MM.1S (cell line): ENCODE results near the gene THBS3.

Source experiments
- DNase-seq: peaks from one replicate; pipeline ENCODE4 v3.0.0-alpha.2; 2015
- H2AFZ ChIP-seq: fragments of 300-600 bp; sonication (generic); 2 replicates; pipeline ENCODE4 v1.6.0; 2016; ENCODE audit warnings: antibody characterized with exemption, low read length
- H3F3A ChIP-seq: fragments of 300-600 bp; sonication (generic); 2 replicates; pipeline ENCODE4 v1.6.1; 2016; ENCODE audit warnings: mild to moderate bottlenecking, antibody characterized with exemption, low read length, moderate library complexity, mixed read lengths; ENCODE audit not compliant: insufficient read depth
- H3K27ac ChIP-seq: fragments of 300-600 bp; sonication (generic); 2 replicates; pipeline ENCODE4 v1.5.1; 2016; ENCODE audit warnings: mild to moderate bottlenecking, low read length
- H3K27me3 ChIP-seq: fragments of 300-600 bp; sonication (generic); replicated peaks from 2 replicates; pipeline ENCODE4 v1.6.0; 2016; ENCODE audit warnings: low read length; ENCODE audit not compliant: insufficient read depth
- H3K36me3 ChIP-seq: fragments of 300-600 bp; sonication (generic); replicated peaks from 2 replicates; pipeline ENCODE4 v1.6.1; 2016; ENCODE audit warnings: mild to moderate bottlenecking, low read length, mixed read lengths; ENCODE audit not compliant: insufficient read depth
- H3K4me1 ChIP-seq: fragments of 300-600 bp; sonication (generic); 2 replicates; pipeline ENCODE4 v1.6.1; 2016; ENCODE audit warnings: low read length, mixed read lengths
- H3K4me2 ChIP-seq: fragments of 300-600 bp; sonication (generic); 2 replicates; pipeline ENCODE4 v1.6.0; 2016; ENCODE audit warnings: low read depth, low read length
- H3K4me3 ChIP-seq: fragments of 300-600 bp; sonication (generic); 2 replicates; pipeline ENCODE4 v1.5.1; 2016; ENCODE audit warnings: low read length, mixed read lengths
- H3K79me2 ChIP-seq: fragments of 300-600 bp; sonication (generic); 2 replicates; pipeline ENCODE4 v1.6.1; 2016; ENCODE audit warnings: mixed run types, low read length, mixed read lengths
- H3K9ac ChIP-seq: fragments of 300-600 bp; sonication (generic); 2 replicates; pipeline ENCODE4 v1.6.1; 2016; ENCODE audit warnings: low read length, mixed read lengths
- H3K9me2 ChIP-seq: fragments of 300-600 bp; sonication (generic); replicated peaks from 2 replicates; pipeline ENCODE4 v1.6.1; 2016; ENCODE audit warnings: mild to moderate bottlenecking, low read length, mixed read lengths; ENCODE audit not compliant: insufficient read depth
- H3K9me3 ChIP-seq: fragments of 300-600 bp; sonication (generic); replicated peaks from 2 replicates; pipeline ENCODE4 v1.6.1; 2016; ENCODE audit warnings: mild to moderate bottlenecking, low read length, mixed read lengths; ENCODE audit not compliant: insufficient read depth
- H4K20me1 ChIP-seq: fragments of 300-600 bp; sonication (generic); 2 replicates; pipeline ENCODE4 v1.6.1; 2016; ENCODE audit warnings: mild to moderate bottlenecking, low read length, moderate library complexity, mixed read lengths; ENCODE audit not compliant: insufficient read depth
- EZH2 ChIP-seq: fragments of 300-600 bp; sonication (generic); optimal IDR thresholded peaks from 2 replicates; pipeline ENCODE3; 2017; ENCODE audit warnings: low read depth, mild to moderate bottlenecking, antibody characterized with exemption, low read length, mixed read lengths
- EZH2phosphoT487 ChIP-seq: fragments of 300-600 bp; sonication (generic); IDR thresholded peaks from 2 replicates; pipeline ENCODE4 v1.6.1; 2018; ENCODE audit warnings: antibody characterized with exemption, low read length
- TF ChIP-seq, protein P1 (sequence below): fragments of 300-600 bp; sonication (generic); IDR thresholded peaks from 2 replicates; pipeline ENCODE4 v1.5.1; 2016; ENCODE audit warnings: antibody characterized with exemption, low read length, mixed read lengths

THBS3 gene

DNA sequence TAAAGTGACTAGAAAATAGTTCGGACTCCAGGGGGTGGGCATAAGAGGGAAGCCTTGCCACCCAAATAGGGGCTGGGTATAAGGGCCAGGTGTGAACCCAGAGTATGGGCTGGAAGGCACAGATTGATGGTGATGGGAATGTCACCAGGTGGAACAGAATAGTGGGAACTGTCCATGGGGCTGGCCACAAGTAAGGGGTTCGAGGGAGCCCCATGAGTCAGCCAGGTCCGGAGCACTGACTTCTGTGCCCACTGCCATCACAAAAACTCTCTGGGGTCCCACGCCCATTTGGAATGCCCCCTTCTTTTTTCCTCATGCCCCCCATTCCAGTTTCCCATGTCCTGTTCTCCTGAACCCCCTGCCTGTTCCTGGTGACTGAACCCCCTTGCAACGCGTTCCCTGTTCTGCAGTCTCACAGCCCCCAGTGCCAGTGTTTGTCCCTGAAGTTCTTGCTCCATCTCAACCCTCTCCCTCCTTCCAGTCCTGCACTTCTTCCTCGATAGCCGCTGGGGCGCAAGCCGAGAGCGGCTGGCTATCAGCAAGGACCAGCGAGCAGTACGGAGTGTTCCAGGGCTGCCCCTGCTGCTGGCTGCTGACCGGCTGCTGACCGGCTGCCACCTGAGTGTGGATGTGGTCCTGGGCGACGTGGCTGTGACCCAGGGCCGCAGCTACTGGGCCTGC, 26.2 kb downstream of the THBS3 start:
- TF ChIP-seq EZH2 (no peak), EZH2phosphoT487 (no peak)
- TF ChIP-seq, protein P1, sequence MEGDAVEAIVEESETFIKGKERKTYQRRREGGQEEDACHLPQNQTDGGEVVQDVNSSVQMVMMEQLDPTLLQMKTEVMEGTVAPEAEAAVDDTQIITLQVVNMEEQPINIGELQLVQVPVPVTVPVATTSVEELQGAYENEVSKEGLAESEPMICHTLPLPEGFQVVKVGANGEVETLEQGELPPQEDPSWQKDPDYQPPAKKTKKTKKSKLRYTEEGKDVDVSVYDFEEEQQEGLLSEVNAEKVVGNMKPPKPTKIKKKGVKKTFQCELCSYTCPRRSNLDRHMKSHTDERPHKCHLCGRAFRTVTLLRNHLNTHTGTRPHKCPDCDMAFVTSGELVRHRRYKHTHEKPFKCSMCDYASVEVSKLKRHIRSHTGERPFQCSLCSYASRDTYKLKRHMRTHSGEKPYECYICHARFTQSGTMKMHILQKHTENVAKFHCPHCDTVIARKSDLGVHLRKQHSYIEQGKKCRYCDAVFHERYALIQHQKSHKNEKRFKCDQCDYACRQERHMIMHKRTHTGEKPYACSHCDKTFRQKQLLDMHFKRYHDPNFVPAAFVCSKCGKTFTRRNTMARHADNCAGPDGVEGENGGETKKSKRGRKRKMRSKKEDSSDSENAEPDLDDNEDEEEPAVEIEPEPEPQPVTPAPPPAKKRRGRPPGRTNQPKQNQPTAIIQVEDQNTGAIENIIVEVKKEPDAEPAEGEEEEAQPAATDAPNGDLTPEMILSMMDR = no peak
- no peak overlapping the region for H3K4me3 ChIP-seq
- no peaks in the 10 kb centered on the region for H3F3A ChIP-seq

DNA sequence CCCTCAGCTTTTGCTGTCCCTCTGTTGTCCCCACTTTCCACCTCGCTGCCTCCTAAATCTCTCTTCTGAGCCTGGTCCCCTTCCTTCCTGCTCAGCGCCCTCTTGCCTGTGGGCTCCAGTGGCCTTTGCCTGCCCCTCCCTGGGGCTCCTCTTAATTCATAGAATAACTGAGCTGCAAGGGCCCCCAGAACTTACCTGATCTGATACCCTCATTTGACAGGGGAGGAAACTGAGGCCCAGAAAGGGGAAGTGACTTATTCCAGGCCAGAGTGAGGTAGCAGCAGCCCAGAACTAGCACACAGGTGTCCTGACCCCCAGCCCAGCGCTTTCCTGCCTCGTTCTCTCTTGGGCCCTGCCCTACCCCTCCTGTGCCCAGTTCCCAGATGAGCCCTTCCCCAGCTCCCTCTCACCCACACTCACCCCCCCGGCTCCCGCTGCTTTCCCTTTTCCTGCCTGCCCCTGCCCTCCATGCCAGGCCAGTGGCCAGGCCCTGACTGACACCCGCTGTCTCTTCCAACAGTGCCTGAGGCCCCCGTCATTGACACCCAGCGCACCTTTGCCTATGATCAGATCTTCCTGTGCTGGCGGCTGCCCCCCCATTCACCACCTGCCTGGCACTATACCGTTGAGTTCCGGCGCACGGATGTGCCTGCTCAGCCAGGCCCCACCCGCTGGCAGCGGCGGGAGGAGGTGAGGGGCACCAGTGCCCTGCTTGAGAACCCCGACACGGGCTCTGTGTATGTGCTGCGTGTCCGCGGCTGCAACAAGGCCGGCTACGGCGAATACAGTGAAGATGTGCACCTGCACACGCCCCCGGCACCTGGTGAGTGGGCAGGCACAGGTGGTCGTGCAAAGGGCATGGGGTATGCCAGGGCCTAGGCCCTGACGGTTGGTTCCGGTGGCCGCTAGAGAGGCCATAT, 28.3 kb downstream of the THBS3 start:
- Histone ChIP-seq H3K4me2 (no peak overlapping the region), H3K27ac (no peak overlapping the region), H3K4me3 (no peak overlapping the region), H3K36me3 (no peaks in the 10 kb centered on the region), H3K9me2 (no peaks in the 10 kb centered on the region), H3K9me3 (no peaks in the 10 kb centered on the region), H3F3A (no peaks in the 10 kb centered on the region), H3K9ac (no peak overlapping the region), H3K4me1 (0 out of 2 replicates have a peak, but pooled peaks cover 2% of the 10 kb centered on the region), H3K79me2 (no peaks in the 10 kb centered on the region), H3K27me3 (peaks cover 65% of the 10 kb centered on the region), H2AFZ (no peak overlapping the region), H4K20me1 (no peaks in the 10 kb centered on the region)
- TF ChIP-seq, protein P1 = no peak
- no peak for TF ChIP-seq EZH2phosphoT487
- TF ChIP-seq EZH2 = no peak
- DNase-seq = no peak

More for the DNA sequence above, 26.2 kb downstream of the THBS3 start:
- Histone ChIP-seq H3K79me2 (no peaks in the 10 kb centered on the region), H3K9me2 (no peaks in the 10 kb centered on the region), H3K36me3 (no peaks in the 10 kb centered on the region), H3K27ac (no peak overlapping the region), H3K27me3 (peaks cover 49% of the 10 kb centered on the region), H4K20me1 (no peaks in the 10 kb centered on the region), H3K9me3 (no peaks in the 10 kb centered on the region), H3K9ac (no peak overlapping the region), H2AFZ (no peak overlapping the region), H3K4me1 (peaks cover 13% of the 10 kb centered on the region), H3K4me2 (no peak overlapping the region)
- DNase-seq = no peak

DNA sequence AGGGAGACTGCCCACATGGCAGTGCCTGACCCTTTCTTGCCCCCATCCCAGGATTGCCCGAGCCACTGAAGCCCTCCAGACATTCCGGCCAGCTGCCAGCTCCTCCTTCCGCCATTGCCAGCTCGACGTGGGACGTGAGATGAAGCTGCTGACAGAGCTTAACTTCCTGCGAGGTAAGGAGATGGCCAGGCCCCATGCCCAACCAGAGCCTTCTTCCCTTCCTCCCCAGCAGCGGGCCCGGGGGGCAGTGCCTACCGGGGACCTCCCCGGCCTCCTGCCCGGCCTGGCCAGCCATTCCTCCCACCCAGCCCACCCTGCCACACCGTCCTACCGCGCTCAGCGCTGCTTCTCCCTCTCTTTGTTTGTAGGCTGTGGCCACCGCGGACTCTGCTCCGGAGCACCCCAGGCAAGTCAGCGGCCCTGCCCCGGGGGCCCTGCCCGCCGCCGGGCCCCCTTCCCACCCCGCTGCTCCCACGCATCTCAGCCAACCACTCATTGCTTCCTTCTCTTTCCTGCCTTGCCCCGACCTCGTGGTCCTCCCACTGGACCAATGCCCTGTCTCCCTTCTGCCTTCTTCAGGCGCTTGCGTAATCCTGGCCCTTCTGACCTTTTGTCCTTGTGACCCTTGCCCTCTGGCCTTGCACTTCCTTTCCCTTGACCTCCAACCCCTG, 29.1 kb downstream of the THBS3 start:
- Histone ChIP-seq H3K36me3 (no peaks in the 10 kb centered on the region), H3K4me1 (peaks cover 10% of the 10 kb centered on the region)

More for the DNA sequence above, 29.1 kb downstream of the THBS3 start:
- Histone ChIP-seq H3K79me2 (no peaks in the 10 kb centered on the region), H3K9ac (no peak overlapping the region), H4K20me1 (no peaks in the 10 kb centered on the region), H3K27me3 (peaks cover 65% of the 10 kb centered on the region), H3K4me2 (no peak overlapping the region), H3K9me2 (no peaks in the 10 kb centered on the region), H3K4me3 (no peak overlapping the region), H3K9me3 (no peaks in the 10 kb centered on the region), H2AFZ (no peak overlapping the region), H3F3A (no peaks in the 10 kb centered on the region), H3K27ac (no peak overlapping the region)
- no peak for DNase-seq
- TF ChIP-seq EZH2phosphoT487 = no peak
- no peak for TF ChIP-seq EZH2
- TF ChIP-seq, protein P1 = no peak
